Natural killer cell (primary cell): ENCODE measurements around the gene KRT31. TPM values are rescaled to one million over a fixed set of nuclear protein-coding genes. Genes with fewer than 3 reads are reported as not detected.

Source experiments
- ATAC-seq, 3 donors: fragments of 150-1000 bp in 2 of 3; fragments of 200-7000 bp in 1 of 3; cut with Tn5 transposase; 1 replicate in 1 of 3; 2 replicates in 2 of 3; pipeline ENCODE4 v1.10.0; 2021; ENCODE audit warnings: mild to moderate bottlenecking in 2 of 3, moderate library complexity in 2 of 3
- DNase-seq, 2 donors: peaks; one replicate each; pipeline versions ENCODE4 v3.0.0 to v3.0.0-alpha.2; 2013 to 2021; ENCODE audit warnings: mixed read lengths in 1 of 2
- H3K27ac ChIP-seq: one replicate; pipeline ENCODE4 v1.5.1; 2013; ENCODE audit warnings: mild to moderate bottlenecking, low read length
- H3K27me3 ChIP-seq: one replicate; pipeline ENCODE4 v1.6.1; 2013; ENCODE audit warnings: low read length; ENCODE audit not compliant: control insufficient read depth, insufficient read depth
- H3K36me3 ChIP-seq: one replicate; pipeline ENCODE4 v1.6.1; 2013; ENCODE audit warnings: low read length; ENCODE audit not compliant: control insufficient read depth, insufficient read depth
- H3K4me1 ChIP-seq: one replicate; pipeline ENCODE4 v1.6.1; 2013; ENCODE audit warnings: low read length; ENCODE audit not compliant: control insufficient read depth, insufficient read depth
- H3K4me3 ChIP-seq: one replicate; pipeline ENCODE4 v1.5.1; 2013; ENCODE audit warnings: low read length
- H3K9me3 ChIP-seq: one replicate; pipeline ENCODE4 v1.6.1; 2013; ENCODE audit warnings: low read length; ENCODE audit not compliant: control insufficient read depth, insufficient read depth
- H3K27ac Mint-ChIP-seq, 2 donors: one replicate each; pipeline ENCODE4 v1.8.0; 2022; ENCODE audit warnings: mild to moderate bottlenecking in 2 of 2, mixed read lengths in 2 of 2, moderate library complexity in 1 of 2
- H3K27me3 Mint-ChIP-seq, 2 donors: one replicate each; pipeline ENCODE4 v1.8.0; 2022; ENCODE audit warnings: low read depth in 2 of 2, mixed read lengths in 2 of 2
- H3K36me3 Mint-ChIP-seq: one replicate; pipeline ENCODE4 v1.8.0; 2022; ENCODE audit warnings: mixed read lengths
- H3K4me1 Mint-ChIP-seq, 2 donors: one replicate each; pipeline ENCODE4 v1.8.0; 2022; ENCODE audit warnings: mixed read lengths in 2 of 2
- H3K4me3 Mint-ChIP-seq: one replicate; pipeline ENCODE4 v1.8.0; 2022; ENCODE audit warnings: mild to moderate bottlenecking, moderate library complexity, mixed read lengths
- H3K9me3 Mint-ChIP-seq, 2 donors: one replicate each; pipeline ENCODE4 v1.8.0; 2022; ENCODE audit warnings: mixed read lengths in 2 of 2
- CTCF ChIP-seq: fragments of 200-600 bp; IDR thresholded peaks from one replicate; pipeline ENCODE4 v1.8.0; 2022; ENCODE audit warnings: antibody characterized with exemption
- WGBS: methylation state at CpG from one replicate; pipeline ENCODE4 v1.1.7; 2013; ENCODE audit warnings: missing lambda C conversion rate; ENCODE audit not compliant: insufficient coverage; 5-methylcytosine and 5-hydroxymethylcytosine counted together
- intact Hi-C: fragments of 100-400 bp; cut with micrococcal nuclease; formaldehyde crosslinking; loops from one replicate; pipeline ENCODE4 v1.14.2; 2022
- total RNA-seq, 4 donors: library from RNA; stranded (reverse); fragments of 120-200 nt in 1 of 4; gene quantifications; one replicate each; pipeline versions ENCODE4 v1.2.3 to v1.2.4, GENCODE V29; 2013 to 2022

KRT31 gene
- total RNA-seq, 3 donors from 2014 or later (not counting 1 experiment from before 2014, with no cell fraction given) = not detected

GRCh38 chr17:41411072-41411840 lies 13.8 kb upstream of the KRT31 start:
- no peaks in the 10 kb centered on the region for H3K36me3 Mint-ChIP-seq
- no peak overlapping the region for H3K27ac Mint-ChIP-seq
- intact Hi-C loops = no loop called here
- no peak overlapping the region for H3K4me3 Mint-ChIP-seq
- ATAC-seq (no peak), DNase-seq (no peak)
- Histone ChIP-seq H3K27ac (no peak overlapping the region), H3K9me3 (no peaks in the 10 kb centered on the region), H3K27me3 (no peaks in the 10 kb centered on the region), H3K4me3 (no peak overlapping the region), H3K36me3 (no peaks in the 10 kb centered on the region), H3K4me1 (no peaks in the 10 kb centered on the region)
- no peaks in the 10 kb centered on the region for H3K4me1 Mint-ChIP-seq
- no peaks in the 10 kb centered on the region for H3K9me3 Mint-ChIP-seq
- no peak for TF ChIP-seq CTCF
- H3K27me3 Mint-ChIP-seq = peaks cover 7 to 20% of the 10 kb centered on the region in 2 donors
- 93% methylated on average over 20 of the region's 20 CpGs for WGBS

- Histone ChIP-seq H3K9me3 (no peaks in the 10 kb centered on the region), H3K27me3 (no peaks in the 10 kb centered on the region), H3K36me3 (no peaks in the 10 kb centered on the region), H3K4me3 (no peak overlapping the region), H3K27ac (no peak overlapping the region), H3K4me1 (peaks cover 12% of the 10 kb centered on the region)
- no peaks in the 10 kb centered on the region for H3K9me3 Mint-ChIP-seq
- H3K4me1 Mint-ChIP-seq = peaks cover 0 to 6% of the 10 kb centered on the region in 2 donors
- TF ChIP-seq CTCF = no peak
- DNase-seq (no peak), ATAC-seq (no peak)
- 94% methylated on average over 10 of the region's 10 CpGs for WGBS
- no peaks in the 10 kb centered on the region for H3K36me3 Mint-ChIP-seq
- H3K4me3 Mint-ChIP-seq = no peak overlapping the region
- intact Hi-C loops = no loop called here
- H3K27ac Mint-ChIP-seq = no peak overlapping the region
- peaks cover 5 to 15% of the 10 kb centered on the region in 2 donors for H3K27me3 Mint-ChIP-seq
Measured at GRCh38 chr17:41407226-41407625, 9.8 kb upstream of the KRT31 start.

- DNase-seq = no peak
- no peaks in the 10 kb centered on the region for H3K36me3 Mint-ChIP-seq
- peaks cover 0 to 6% of the 10 kb centered on the region in 2 donors for H3K4me1 Mint-ChIP-seq
- WGBS = 67% methylated on average over 5 of the region's 5 CpGs
- Histone ChIP-seq H3K4me3 (no peak overlapping the region), H3K36me3 (no peaks in the 10 kb centered on the region), H3K27me3 (no peaks in the 10 kb centered on the region), H3K9me3 (no peaks in the 10 kb centered on the region), H3K27ac (no peak overlapping the region), H3K4me1 (peaks cover 12% of the 10 kb centered on the region)
- H3K9me3 Mint-ChIP-seq = no peaks in the 10 kb centered on the region
- ATAC-seq = no peak
- no peak overlapping the region for H3K4me3 Mint-ChIP-seq
- TF ChIP-seq CTCF = no peak
- peaks cover 8 to 10% of the 10 kb centered on the region in 2 donors for H3K27me3 Mint-ChIP-seq
- no peak overlapping the region for H3K27ac Mint-ChIP-seq
- intact Hi-C loops = no loop called here
Measured at GRCh38 chr17:41406205-41406604, 8.8 kb upstream of the KRT31 start.
